HEK293 (cell line): ENCODE measurements around the gene LRRC27.

Experiments used
- KLF16 ChIP-seq: fragments of 450-650 bp; formaldehyde crosslinking; IDR thresholded peaks from 2 replicates; pipeline ENCODE4 v1.5.1; 2017; ENCODE audit warnings: missing biosample characterization, missing genetic modification characterization
- SP7 ChIP-seq: fragments of 450-650 bp; formaldehyde crosslinking; IDR thresholded peaks from 2 replicates; pipeline ENCODE4 v1.5.1; 2016; ENCODE audit warnings: missing biosample characterization, missing genetic modification characterization
- ZBTB1 ChIP-seq: fragments of 450-650 bp; formaldehyde crosslinking; IDR thresholded peaks from 2 replicates; pipeline ENCODE4 v1.5.1; 2016; ENCODE audit warnings: missing biosample characterization, missing genetic modification characterization
- ZBTB17 ChIP-seq: fragments of 450-650 bp; formaldehyde crosslinking; IDR thresholded peaks from 2 replicates; pipeline ENCODE4 v1.5.1; 2016; ENCODE audit warnings: missing biosample characterization, missing genetic modification characterization
- ZBTB7A ChIP-seq: fragments of 450-650 bp; formaldehyde crosslinking; IDR thresholded peaks from 2 replicates; pipeline ENCODE4 v1.5.1; 2016; ENCODE audit warnings: low read depth, missing biosample characterization, missing genetic modification characterization
- ZNF114 ChIP-seq: fragments of 450-650 bp; formaldehyde crosslinking; IDR thresholded peaks from 2 replicates; pipeline ENCODE4 v1.5.0; 2017; ENCODE audit warnings: missing biosample characterization, missing genetic modification characterization
- ZNF24 ChIP-seq: fragments of 450-650 bp; formaldehyde crosslinking; IDR thresholded peaks from 2 replicates; pipeline ENCODE4 v1.5.1; 2016; ENCODE audit warnings: missing biosample characterization, missing genetic modification characterization
- ZNF302 ChIP-seq: fragments of 450-650 bp; formaldehyde crosslinking; IDR thresholded peaks from 2 replicates; pipeline ENCODE4 v1.5.1; 2016; ENCODE audit warnings: missing biosample characterization, missing genetic modification characterization, low read depth
- ZNF324 ChIP-seq: fragments of 450-650 bp; formaldehyde crosslinking; IDR thresholded peaks from 2 replicates; pipeline ENCODE4 v1.5.1; 2016; ENCODE audit warnings: missing biosample characterization, missing genetic modification characterization
- ZNF423 ChIP-seq: fragments of 450-650 bp; formaldehyde crosslinking; IDR thresholded peaks from 2 replicates; pipeline ENCODE4 v1.5.1; 2016; ENCODE audit warnings: missing biosample characterization, missing genetic modification characterization
- ZNF510 ChIP-seq: fragments of 450-650 bp; formaldehyde crosslinking; IDR thresholded peaks from 2 replicates; pipeline ENCODE4 v1.5.1; 2018; ENCODE audit warnings: mild to moderate bottlenecking, missing genetic modification characterization, missing biosample characterization; ENCODE audit not compliant: insufficient replicate concordance
- TF ChIP-seq, protein P1 (sequence below): fragments of 450-650 bp; formaldehyde crosslinking; IDR thresholded peaks from 2 replicates; pipeline ENCODE4 v1.5.1; 2016; ENCODE audit warnings: missing biosample characterization, missing genetic modification characterization
- TF ChIP-seq, protein P2 (sequence below): fragments of 450-650 bp; formaldehyde crosslinking; conservative IDR thresholded peaks from 2 replicates; pipeline ENCODE4 v1.5.1; 2016; ENCODE audit warnings: low read depth, missing biosample characterization, missing genetic modification characterization
- TF ChIP-seq, protein P3 (sequence below): fragments of 450-650 bp; formaldehyde crosslinking; IDR thresholded peaks from 2 replicates; pipeline ENCODE4 v1.5.1; 2016; ENCODE audit warnings: missing biosample characterization, missing genetic modification characterization

DNA sequence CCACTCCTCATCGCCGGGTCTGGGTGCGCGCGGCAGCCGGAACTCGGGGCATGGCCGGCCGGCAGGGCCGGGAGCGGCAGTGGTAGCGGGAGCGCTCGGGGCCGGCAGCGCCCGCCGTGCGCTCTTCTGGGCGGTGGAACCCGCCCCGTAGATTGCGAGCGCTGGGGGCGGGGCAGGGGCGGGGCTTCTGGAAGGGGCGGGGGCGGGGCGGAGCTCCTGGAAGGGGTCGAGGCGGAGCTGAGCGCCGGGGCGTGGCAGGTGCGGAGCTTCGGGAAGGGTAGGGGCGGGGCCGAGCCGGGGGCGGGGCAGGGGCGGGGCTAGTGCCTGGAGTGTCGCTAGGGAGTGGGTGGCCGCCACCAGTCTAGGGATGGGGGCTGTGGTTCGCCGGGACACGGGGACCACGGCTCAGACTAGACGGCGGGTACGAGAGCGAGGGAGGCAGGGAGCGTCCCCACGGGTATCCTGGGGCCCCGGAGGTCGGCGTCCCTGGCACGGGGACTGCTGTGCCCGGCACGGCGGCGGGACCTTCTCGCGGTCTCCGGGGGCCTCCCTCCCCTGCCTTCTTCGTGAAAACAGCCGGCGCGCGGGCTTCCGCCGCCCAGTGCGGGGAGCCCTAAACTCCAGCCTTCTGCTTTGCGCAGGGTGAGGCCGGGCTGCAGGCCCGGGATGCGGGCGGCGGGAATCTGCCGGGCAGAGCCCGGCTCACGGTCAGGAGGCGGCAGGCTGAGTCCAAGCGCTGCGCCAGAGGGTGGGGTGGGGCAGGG lies 24.0 kb upstream of the LRRC27 start, which contains the start of gene STK32C:
- TF ChIP-seq ZNF114 (tag by site-specific recombination) (no peak), KLF16 (tag by site-specific recombination) (peak; percentile 66; the same call in 1 of the 2 replicates), ZNF510 (tag by site-specific recombination) (no peak), ZBTB17 (tag by site-specific recombination) (0 out of 2 replicates have a peak, but pooled peaks have one; percentile 26), ZNF302 (tag by site-specific recombination) (no peak), ZBTB1 (tag by site-specific recombination) (no peak), SP7 (tag by site-specific recombination) (peak; percentile 60; the same call in 1 of the 2 replicates), ZNF24 (no peak), ZNF423 (tag by site-specific recombination) (0 out of 2 replicates have a peak, but pooled peaks have one; percentile 16), ZNF324 (0 out of 2 replicates have a peak, but pooled peaks have one; percentile 27), ZBTB7A (tag by site-specific recombination) (peak; percentile 69; the same call in 1 of the 2 replicates)
- TF ChIP-seq, protein P1, sequence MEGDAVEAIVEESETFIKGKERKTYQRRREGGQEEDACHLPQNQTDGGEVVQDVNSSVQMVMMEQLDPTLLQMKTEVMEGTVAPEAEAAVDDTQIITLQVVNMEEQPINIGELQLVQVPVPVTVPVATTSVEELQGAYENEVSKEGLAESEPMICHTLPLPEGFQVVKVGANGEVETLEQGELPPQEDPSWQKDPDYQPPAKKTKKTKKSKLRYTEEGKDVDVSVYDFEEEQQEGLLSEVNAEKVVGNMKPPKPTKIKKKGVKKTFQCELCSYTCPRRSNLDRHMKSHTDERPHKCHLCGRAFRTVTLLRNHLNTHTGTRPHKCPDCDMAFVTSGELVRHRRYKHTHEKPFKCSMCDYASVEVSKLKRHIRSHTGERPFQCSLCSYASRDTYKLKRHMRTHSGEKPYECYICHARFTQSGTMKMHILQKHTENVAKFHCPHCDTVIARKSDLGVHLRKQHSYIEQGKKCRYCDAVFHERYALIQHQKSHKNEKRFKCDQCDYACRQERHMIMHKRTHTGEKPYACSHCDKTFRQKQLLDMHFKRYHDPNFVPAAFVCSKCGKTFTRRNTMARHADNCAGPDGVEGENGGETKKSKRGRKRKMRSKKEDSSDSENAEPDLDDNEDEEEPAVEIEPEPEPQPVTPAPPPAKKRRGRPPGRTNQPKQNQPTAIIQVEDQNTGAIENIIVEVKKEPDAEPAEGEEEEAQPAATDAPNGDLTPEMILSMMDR (tag by site-specific recombination) = 0 out of 2 replicates have a peak, but pooled peaks have one; percentile 23
- TF ChIP-seq, protein P2, sequence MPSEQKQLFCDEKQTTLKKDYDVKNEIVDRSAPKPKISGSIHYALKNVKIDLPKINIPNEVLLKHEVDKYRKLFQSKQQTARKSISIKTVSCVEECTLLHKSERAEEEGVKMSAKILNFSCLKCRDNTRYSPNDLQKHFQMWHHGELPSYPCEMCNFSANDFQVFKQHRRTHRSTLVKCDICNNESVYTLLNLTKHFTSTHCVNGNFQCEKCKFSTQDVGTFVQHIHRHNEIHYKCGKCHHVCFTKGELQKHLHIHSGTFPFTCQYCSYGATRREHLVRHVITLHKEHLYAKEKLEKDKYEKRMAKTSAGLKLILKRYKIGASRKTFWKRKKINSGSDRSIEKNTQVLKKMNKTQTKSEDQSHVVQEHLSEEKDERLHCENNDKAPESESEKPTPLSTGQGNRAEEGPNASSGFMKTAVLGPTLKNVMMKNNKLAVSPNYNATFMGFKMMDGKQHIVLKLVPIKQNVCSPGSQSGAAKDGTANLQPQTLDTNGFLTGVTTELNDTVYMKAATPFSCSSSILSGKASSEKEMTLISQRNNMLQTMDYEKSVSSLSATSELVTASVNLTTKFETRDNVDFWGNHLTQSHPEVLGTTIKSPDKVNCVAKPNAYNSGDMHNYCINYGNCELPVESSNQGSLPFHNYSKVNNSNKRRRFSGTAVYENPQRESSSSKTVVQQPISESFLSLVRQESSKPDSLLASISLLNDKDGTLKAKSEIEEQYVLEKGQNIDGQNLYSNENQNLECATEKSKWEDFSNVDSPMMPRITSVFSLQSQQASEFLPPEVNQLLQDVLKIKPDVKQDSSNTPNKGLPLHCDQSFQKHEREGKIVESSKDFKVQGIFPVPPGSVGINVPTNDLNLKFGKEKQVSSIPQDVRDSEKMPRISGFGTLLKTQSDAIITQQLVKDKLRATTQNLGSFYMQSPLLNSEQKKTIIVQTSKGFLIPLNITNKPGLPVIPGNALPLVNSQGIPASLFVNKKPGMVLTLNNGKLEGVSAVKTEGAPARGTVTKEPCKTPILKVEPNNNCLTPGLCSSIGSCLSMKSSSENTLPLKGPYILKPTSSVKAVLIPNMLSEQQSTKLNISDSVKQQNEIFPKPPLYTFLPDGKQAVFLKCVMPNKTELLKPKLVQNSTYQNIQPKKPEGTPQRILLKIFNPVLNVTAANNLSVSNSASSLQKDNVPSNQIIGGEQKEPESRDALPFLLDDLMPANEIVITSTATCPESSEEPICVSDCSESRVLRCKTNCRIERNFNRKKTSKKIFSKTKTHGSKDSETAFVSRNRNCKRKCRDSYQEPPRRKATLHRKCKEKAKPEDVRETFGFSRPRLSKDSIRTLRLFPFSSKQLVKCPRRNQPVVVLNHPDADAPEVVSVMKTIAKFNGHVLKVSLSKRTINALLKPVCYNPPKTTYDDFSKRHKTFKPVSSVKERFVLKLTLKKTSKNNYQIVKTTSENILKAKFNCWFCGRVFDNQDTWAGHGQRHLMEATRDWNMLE (tag by site-specific recombination) = no peak
- TF ChIP-seq, protein P3, sequence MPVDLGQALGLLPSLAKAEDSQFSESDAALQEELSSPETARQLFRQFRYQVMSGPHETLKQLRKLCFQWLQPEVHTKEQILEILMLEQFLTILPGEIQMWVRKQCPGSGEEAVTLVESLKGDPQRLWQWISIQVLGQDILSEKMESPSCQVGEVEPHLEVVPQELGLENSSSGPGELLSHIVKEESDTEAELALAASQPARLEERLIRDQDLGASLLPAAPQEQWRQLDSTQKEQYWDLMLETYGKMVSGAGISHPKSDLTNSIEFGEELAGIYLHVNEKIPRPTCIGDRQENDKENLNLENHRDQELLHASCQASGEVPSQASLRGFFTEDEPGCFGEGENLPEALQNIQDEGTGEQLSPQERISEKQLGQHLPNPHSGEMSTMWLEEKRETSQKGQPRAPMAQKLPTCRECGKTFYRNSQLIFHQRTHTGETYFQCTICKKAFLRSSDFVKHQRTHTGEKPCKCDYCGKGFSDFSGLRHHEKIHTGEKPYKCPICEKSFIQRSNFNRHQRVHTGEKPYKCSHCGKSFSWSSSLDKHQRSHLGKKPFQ (tag by site-specific recombination) = no peak
